ENCODE measurements around the gene PRPF6. TPM values are rescaled to one million over a fixed set of nuclear protein-coding genes. Genes with fewer than 3 reads are reported as not detected.

PRPF6 gene
- total and polyA plus RNA-seq, 2 of the 13 experiments (the other 11 are each of a cell fraction or from before 2014, with no cell fraction given): 63.7 to 101 TPM

DNA sequence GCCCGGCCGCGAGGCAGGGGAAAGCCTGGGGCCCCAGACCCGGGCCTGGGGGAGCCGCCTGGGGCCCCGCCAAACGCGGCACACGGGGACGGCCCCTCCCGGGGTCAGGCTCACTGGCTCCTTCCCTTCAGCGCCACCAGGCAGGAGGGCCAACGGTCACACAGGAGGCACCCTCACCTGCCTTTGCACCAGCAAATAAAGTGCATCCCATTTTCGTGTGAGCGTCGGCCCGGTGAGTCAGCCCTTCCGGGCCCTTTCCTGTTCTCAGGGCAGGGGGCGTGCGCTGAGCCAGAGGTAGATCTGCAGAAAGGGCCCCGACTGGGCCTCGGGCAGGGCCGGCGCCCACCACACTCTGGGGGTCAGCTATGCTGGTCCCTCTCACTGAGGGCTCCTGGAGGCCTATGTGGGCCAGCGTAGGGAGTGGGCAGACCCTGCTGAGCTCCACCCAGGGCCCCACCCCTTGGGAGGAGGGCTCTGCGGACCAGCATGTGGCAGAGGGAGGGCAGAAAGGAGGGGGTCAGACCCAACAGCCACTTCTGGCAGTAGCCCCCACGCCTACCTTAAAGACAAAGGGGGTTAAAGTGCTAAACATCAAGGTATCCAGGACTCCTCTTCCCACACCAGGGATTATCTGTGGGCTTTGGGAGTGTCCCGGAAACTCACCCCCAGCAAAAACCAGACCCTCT lies 23.8 kb upstream of the PRPF6 start (continued):
- TF ChIP-seq, protein P1, sequence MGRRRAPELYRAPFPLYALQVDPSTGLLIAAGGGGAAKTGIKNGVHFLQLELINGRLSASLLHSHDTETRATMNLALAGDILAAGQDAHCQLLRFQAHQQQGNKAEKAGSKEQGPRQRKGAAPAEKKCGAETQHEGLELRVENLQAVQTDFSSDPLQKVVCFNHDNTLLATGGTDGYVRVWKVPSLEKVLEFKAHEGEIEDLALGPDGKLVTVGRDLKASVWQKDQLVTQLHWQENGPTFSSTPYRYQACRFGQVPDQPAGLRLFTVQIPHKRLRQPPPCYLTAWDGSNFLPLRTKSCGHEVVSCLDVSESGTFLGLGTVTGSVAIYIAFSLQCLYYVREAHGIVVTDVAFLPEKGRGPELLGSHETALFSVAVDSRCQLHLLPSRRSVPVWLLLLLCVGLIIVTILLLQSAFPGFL (CRISPR knock-in tag; IDR thresholded peaks at IDR 0.05): 0 out of 2 replicates have a peak, but pooled peaks have one; percentile 27
- TF ChIP-seq ZNF678 (CRISPR knock-in tag; IDR thresholded peaks at IDR 0.05): peak; percentile 34; the same call in 1 of the 2 replicates
- TF ChIP-seq, protein P2, sequence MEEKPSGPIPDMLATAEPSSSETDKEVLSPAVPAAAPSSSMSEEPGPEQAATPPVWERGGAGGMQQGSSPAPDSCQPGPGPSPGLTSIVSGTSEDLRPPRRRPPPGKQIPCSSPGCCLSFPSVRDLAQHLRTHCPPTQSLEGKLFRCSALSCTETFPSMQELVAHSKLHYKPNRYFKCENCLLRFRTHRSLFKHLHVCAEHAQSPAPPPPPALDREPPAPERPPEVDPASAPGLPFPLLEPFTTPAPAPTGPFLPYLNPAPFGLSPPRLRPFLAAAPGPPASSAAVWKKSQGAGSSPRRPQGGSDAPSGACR (CRISPR knock-in tag; IDR thresholded peaks at IDR 0.05): peak; percentile 59; the same call in 1 of the 2 replicates
- TF ChIP-seq ZNF12 (CRISPR knock-in tag; IDR thresholded peaks at IDR 0.05): no peak; the same call in 1 of the 2 replicates
- TF ChIP-seq DR1 (CRISPR knock-in tag; IDR thresholded peaks at IDR 0.05): peak; percentile 74; the same call in 1 of the 2 replicates
- no peak for TF ChIP-seq ARNTL (CRISPR knock-in tag; IDR thresholded peaks at IDR 0.05)
- 0 out of 2 replicates have a peak, but pooled peaks have one; percentile 15 for TF ChIP-seq ZNF234 (CRISPR knock-in tag; conservative IDR thresholded peaks at IDR 0.05)
- TF ChIP-seq ELF3 (CRISPR knock-in tag; IDR thresholded peaks at IDR 0.05): 0 out of 2 replicates have a peak, but pooled peaks have one; percentile 62
- TF ChIP-seq RORA (CRISPR knock-in tag; IDR thresholded peaks at IDR 0.05): no peak
- TF ChIP-seq ZNF281 (CRISPR knock-in tag; IDR thresholded peaks at IDR 0.05; ENCODE audit: borderline replicate concordance): 0 out of 2 replicates have a peak, but pooled peaks have one; percentile 13
- no peak for TF ChIP-seq GPN1 (CRISPR knock-in tag; IDR thresholded peaks at IDR 0.05; ENCODE audit: borderline replicate concordance)
- TF ChIP-seq RBAK (CRISPR knock-in tag; IDR thresholded peaks at IDR 0.05): no peak
- TF ChIP-seq, protein P3, sequence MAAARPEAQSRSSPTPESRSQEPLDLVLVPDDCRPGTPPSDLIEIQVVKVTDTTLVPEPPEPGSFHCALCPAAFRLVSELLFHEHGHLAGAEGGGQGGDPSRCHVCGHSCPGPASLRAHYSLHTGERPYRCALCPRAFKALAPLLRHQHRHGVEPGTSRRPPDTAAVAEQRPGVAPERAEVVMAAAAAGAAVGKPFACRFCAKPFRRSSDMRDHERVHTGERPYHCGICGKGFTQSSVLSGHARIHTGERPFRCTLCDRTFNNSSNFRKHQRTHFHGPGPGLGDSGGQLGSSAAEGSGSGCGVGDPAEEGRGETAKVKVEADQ (CRISPR knock-in tag; IDR thresholded peaks at IDR 0.05; ENCODE audit: borderline replicate concordance): peak; percentile 78; the same call in 1 of the 2 replicates
- no peak for TF ChIP-seq RFX1 (IDR thresholded peaks at IDR 0.05)
- no peak for TF ChIP-seq REL (CRISPR knock-in tag; conservative IDR thresholded peaks at IDR 0.05)
- TF ChIP-seq PHF21A (CRISPR knock-in tag; IDR thresholded peaks at IDR 0.05): no peak
- TF ChIP-seq GABPB1 (CRISPR knock-in tag; IDR thresholded peaks at IDR 0.05): no peak
- no peak for TF ChIP-seq ZNF10 (CRISPR knock-in tag; IDR thresholded peaks at IDR 0.05; ENCODE audit: borderline replicate concordance, low read depth)
- TF ChIP-seq, protein P4, sequence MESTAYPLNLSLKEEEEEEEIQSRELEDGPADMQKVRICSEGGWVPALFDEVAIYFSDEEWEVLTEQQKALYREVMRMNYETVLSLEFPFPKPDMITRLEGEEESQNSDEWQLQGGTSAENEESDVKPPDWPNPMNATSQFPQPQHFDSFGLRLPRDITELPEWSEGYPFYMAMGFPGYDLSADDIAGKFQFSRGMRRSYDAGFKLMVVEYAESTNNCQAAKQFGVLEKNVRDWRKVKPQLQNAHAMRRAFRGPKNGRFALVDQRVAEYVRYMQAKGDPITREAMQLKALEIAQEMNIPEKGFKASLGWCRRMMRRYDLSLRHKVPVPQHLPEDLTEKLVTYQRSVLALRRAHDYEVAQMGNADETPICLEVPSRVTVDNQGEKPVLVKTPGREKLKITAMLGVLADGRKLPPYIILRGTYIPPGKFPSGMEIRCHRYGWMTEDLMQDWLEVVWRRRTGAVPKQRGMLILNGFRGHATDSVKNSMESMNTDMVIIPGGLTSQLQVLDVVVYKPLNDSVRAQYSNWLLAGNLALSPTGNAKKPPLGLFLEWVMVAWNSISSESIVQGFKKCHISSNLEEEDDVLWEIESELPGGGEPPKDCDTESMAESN (CRISPR knock-in tag; conservative IDR thresholded peaks at IDR 0.05): peak; percentile 77; the same call in 1 of the 2 replicates
- peak; percentile 95; the same call in 1 of the 2 replicates for TF ChIP-seq ZNF180 (CRISPR knock-in tag; IDR thresholded peaks at IDR 0.05; ENCODE audit: borderline replicate concordance, low read depth)
- TF ChIP-seq HNF4G (IDR thresholded peaks at IDR 0.05; ENCODE audit: borderline replicate concordance, low read depth, low read length): no peak; the same call in 1 of the 2 replicates
- TF ChIP-seq HNF4G (CRISPR knock-in tag; IDR thresholded peaks at IDR 0.05; ENCODE audit: borderline replicate concordance, low read depth): no peak

Data from HepG2 (cell line).